GM08714 (cell line): ENCODE measurements around the gene MARVELD2.

Experiments used
- H3K4me3 ChIP-seq: fragments of 200-500 bp; sonication (Bioruptor generic); 2 replicates; pipeline ENCODE4 v1.5.1; 2014; ENCODE audit warnings: mild to moderate bottlenecking, low read length, inconsistent platforms
- ZNF274 ChIP-seq: IDR thresholded peaks from 2 replicates; pipeline ENCODE4 v1.6.1; 2012; ENCODE audit warnings: mild to moderate bottlenecking, low read depth, low read length

The MARVELD2 gene, protein sequence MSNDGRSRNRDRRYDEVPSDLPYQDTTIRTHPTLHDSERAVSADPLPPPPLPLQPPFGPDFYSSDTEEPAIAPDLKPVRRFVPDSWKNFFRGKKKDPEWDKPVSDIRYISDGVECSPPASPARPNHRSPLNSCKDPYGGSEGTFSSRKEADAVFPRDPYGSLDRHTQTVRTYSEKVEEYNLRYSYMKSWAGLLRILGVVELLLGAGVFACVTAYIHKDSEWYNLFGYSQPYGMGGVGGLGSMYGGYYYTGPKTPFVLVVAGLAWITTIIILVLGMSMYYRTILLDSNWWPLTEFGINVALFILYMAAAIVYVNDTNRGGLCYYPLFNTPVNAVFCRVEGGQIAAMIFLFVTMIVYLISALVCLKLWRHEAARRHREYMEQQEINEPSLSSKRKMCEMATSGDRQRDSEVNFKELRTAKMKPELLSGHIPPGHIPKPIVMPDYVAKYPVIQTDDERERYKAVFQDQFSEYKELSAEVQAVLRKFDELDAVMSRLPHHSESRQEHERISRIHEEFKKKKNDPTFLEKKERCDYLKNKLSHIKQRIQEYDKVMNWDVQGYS

GRCh38 chr5:69414885-69415583 is at the start of gene MARVELD2:
TSS of gene MARVELD2 (plus strand) at chr5:69415116. CDS start at chr5:69419386, 4,270 bp downstream.
- peak within 1 kb of the TSS; percentile 51 for H3K4me3 ChIP-seq
- no peak for TF ChIP-seq ZNF274

GRCh38 chr5:69367697-69368279 is 47.1 kb upstream of the MARVELD2 start:
- H3K4me3 ChIP-seq: peak overlapping the region; percentile 3
- no peak for TF ChIP-seq ZNF274

DNA sequence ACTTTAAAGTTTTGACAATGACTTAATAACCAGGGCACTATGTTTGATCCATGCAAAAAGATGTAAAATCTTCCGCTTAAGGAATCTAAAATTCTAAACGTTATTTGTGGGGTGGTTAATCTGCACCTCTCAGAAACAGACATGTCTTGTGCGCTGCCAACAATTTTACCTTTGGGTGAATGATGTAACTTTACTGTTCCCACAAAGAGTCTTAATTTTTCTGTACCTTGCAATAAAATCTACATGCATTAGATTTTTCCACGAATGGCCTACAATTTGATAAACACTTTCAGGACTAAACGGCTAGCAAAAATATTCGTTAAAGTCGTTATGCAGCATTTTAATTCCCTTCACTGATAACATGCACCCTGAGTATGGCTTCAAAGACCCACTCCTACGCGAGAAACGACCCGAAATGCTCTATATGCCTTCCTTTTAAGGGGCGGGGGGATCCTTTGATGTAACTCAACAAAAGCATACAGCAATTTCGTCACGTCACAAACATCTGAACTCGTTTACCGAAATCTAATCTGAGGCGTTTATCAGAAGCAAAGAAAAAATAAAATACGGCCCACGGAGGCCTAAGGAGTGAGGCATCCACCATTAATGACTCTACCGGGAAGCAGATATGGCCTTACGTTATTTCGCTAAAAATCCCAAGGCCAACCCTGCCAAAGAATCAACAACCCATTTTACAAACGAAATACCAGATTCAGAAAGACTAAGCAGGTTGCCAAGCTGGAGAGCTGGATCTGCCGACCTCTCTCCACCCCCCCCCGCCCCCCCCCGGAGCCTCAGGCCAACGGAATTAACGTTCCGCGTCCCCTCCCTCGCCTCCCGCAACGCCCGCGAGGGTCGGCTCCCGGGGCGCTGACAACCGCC is 46.2 kb upstream of the MARVELD2 start:
- TF ChIP-seq ZNF274: no peak
- peak overlapping the region; percentile 95 for H3K4me3 ChIP-seq

DNA sequence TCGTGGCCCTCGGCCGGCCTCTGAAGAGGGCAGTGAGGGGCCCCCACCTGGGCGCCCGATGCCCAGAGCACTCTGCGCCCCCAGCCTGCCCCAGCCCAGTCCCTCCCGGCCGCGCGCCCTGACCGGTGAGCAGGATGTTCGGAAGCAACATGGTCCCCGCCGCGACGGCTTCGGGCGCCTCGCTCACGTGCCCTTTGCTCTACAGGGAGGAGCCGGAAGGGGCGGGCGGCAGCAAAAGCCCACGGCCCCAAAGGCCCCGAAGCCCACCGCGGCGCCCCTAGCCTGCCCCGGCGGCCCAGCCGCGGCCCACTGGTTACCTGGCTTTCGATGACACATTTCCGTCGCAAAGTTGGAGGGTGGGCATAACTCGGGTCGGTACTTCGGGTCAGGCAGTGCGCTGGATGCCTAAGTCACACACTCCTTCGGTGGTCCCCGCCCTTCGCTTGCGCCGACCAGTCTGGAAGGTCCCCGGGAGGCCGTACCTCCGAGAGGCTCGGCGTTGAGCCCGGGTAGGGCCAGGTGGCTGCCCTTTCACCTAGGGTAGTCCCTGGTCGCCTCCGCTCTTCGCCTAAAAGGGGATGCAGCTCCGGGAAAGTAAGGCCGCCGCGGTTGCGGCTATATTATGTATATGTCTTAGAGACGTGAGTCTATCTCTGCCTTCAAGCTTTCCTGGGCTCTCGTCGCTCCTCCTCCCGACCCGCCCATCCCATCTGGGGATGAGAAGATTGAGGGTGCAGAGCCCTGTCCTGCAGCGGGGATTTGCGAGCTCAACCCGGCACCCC is 45.4 kb upstream of the MARVELD2 start, which contains the start of the genes AK6, RAD17 and TAF9:
AK6 (minus strand) TSS at position 181 of the 782 bp plus-strand sequence; CDS start at position 151, 30 bp downstream.
RAD17 (plus strand) TSS at position 479 of the 782 bp plus-strand sequence. CDS start 2,391 bp downstream, outside the sequence.
TAF9 (minus strand) TSS at position 181 of the 782 bp plus-strand sequence. CDS start 3,783 bp downstream, outside the sequence.
- H3K4me3 ChIP-seq: peak within 1 kb of the TSS; percentile 95
- TF ChIP-seq ZNF274: no peak

DNA sequence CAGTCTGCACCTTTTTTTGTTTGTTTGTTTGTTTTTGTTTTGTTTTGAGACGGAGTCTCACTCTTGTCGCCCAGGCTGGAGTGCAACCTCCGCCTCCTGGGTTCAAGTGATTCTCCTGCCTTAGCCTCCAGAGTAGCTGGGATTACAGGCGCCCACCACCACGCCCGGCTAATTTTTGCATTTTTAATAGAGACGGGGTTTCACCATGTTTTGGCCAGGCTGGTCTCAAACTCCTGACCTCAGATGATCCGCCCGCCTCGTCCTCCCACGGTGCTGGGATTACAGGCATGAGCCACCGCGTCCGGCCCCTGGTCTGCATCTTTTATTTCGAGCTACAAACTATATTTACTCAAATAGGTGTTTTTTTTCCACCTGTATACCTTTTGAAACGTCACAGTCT is 44.6 kb upstream of the MARVELD2 start:
- peak overlapping the region; percentile 95 for H3K4me3 ChIP-seq

DNA sequence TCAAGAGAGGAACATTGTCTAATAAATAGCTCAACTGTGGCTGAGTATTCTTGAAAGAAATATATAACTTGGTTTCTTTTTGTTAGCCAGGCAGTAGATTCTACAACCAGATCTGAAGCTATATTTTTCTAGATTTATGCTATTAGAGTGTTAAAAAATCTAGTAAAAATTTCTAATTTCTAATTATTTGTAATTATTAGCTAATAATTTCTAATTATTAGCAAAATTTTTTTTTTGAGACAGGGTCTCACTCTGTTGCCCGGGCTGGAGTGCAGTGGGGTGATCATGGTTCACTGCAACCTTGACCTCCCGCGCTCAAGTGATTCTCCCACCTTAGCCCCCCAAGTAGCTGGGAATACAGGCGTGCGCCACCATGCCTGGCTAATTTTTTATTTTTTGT is 42.5 kb upstream of the MARVELD2 start:
- no peak overlapping the region; the same call in 1 of the 2 replicates for H3K4me3 ChIP-seq
- no peak for TF ChIP-seq ZNF274

- peak overlapping the region; percentile 47; the same call in 1 of the 2 replicates for H3K4me3 ChIP-seq
- no peak for TF ChIP-seq ZNF274
These were observed 39.9 kb upstream of the MARVELD2 start for GRCh38 chr5:69374911-69375446.

DNA sequence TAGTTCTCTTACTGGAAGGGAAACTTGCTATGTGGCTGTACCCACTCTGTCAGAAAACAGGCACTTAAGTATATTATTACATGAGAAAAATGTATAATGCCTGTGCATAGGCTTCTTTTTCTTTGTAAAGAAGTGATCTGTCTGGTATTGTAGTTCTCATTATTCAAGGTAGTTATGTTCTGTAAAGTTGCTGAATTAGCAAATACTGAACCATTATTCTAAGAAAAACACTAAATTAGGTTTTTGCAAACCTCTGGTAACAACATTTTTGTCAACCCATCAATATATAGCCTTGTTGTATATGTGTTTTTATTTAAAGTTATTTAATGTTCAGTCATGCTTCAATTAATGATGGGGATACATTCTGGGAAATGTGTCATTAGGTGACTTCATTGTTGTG is 36.5 kb upstream of the MARVELD2 start:
- TF ChIP-seq ZNF274: no peak

DNA sequence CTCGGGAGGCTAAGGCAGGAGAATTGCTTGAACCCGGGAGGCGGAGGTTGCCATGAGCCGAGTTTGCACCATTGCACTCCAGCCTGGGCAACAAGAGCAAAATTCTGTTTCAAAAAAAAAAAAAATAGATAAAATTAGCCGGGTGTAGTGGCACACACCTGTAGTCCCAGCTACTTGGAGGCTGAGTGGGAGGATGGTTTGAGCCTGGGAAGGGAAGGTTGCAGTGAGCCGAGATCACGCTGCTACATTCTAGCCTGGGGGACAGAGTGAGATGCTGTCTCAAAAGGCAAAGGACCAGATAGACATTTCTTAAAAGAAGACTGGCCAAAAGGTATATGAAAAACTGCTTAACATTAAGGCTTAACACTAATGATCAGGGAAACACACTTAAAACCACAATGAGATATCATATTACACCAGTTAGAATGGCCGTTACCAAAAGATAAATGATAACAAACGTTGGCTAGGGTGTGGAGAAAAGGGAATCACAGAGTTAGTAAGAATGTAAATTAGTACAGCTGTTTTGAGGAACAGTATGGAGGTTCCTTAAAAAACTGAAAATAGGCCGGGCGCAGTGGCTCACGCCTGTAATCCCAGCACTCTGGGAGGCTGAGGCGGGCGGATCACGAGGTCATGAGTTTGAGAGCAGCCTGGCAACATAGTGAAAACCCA is 10.1 kb upstream of the MARVELD2 start:
- TF ChIP-seq ZNF274: no peak
- H3K4me3 ChIP-seq: no peak overlapping the region

More for the DNA sequence above, 36.5 kb upstream of the MARVELD2 start:
- no peak overlapping the region for H3K4me3 ChIP-seq

- TF ChIP-seq ZNF274: no peak
- peak overlapping the region; percentile 51 for H3K4me3 ChIP-seq
These were observed 655 bp downstream of the MARVELD2 start for GRCh38 chr5:69415584-69415958.

GRCh38 chr5:69416180-69416579 is 1.3 kb downstream of the MARVELD2 start:
- no peak for TF ChIP-seq ZNF274
- H3K4me3 ChIP-seq: no peak overlapping the region; the same call in 1 of the 2 replicates

- H3K4me3 ChIP-seq: no peak overlapping the region
- TF ChIP-seq ZNF274: no peak
These were observed 1.8 kb downstream of the MARVELD2 start for GRCh38 chr5:69416699-69417098.
